ENCODE results near the gene PROX1.
"Not testable (repeated sequence)": the region's sequence is repeated elsewhere in the genome, so short reads cannot be mapped to it uniquely, and the experiment has no call there.

PROX1 gene

DNA sequence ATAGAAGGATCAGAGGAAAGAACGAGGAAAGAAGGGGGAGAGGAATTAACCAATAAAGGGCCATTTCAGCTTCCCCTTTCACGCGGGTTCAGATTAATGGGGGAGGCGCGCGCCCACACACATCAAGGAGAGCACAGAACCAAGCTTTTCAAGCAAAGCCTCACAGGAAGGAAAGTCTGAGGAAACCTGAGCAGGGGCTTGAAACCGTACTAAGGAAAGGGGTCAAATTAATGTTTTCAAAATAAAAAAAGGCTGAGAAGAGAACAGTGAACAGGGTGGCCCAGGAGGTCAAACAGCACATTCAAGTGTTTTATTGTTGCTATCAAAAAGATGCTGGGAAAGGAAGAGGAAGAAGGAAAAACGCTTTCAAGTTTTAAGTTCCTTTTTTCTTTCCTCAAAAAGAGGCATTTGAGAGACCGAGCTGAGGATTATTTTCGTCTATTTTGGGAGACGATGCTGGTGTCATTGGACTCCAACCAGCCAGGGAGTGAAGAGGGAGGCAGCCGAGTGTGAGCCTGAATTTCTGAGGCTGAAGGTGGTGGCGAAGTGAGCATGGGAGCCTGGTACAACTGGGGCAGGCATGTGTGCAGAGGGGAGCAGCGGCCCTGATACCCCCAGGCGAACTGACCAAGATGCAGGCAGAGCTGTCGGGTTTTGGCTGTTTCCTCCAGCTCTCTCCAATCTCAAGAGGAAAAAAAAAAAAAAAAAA, 88.4 kb downstream of the PROX1 start:
- no peak for DNase-seq

DNA sequence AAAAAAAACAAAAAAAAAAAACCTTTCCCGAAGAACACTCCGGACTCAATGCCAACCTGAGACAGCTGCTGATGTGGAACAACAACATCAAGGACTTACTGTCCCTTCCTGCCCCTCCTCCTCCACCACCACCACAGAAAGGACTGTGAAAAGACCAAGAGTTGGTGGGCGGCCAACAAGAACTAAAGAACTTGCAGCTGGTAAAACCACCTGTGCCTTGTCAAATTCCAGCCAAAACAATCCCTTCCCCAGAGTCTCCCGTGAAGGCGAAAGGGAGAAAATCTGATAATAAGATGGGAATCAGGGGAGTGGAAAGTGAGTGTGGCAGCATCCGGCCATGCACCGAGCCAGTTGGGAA, 88.9 kb downstream of the PROX1 start:
- no peak for DNase-seq

DNA sequence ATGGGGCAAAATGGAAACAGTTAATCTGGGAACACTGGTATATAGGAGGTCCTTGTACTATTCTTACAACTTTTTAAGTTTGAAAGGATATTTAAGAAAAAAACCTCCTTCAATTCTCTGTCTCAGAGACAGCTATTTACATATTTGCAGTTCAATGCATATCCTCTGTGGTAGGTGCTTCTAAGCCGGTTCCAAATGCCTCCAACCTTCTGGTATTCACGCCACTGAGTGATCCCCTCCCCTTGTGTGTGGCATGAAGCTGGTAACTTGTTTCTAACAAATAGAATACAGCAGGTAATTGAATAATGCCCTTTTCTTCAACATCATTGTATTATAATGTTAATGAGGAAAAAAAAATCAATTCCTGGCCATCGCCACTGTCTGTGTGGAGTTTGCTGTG, 91.2 kb downstream of the PROX1 start:
- no peak for DNase-seq

DNA sequence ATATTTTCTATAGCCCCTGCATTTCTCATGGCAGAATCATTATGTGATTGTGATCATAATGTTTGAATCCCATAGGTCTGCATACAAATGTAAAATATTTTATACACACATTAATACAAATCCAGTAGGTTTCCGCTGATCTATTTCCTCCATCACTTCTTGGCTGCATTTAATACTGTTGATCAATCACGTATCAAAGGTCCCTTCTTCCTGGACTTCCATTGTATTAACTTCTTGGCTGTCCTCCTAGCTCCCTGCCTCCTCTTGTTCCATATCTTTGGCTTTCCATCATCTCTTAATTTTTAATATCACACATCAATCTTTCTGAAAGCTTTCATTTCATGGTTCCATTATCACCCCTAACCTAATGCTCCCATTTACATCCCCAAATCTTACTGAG, 97.6 kb downstream of the PROX1 start:
- DNase-seq: no peak

DNA sequence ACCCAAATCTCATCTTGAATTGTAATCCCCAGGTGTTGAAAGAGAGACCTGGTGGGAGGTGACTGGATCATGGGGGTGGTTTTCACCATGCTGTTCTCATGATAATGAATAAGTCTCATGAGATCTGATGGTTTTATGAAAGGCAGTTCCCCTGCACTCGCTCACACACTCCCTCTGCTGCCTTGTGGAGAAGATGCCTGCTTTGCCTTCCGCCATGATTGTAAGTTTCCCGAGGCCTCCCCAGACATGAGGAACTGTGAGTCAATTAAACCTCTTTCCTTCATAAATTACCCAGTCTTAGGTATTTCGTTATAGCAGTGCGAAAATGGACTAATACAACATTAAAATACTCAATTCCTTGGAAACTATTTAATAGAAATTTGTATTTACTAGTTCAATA, 99.2 kb downstream of the PROX1 start:
- no peak for DNase-seq

DNA sequence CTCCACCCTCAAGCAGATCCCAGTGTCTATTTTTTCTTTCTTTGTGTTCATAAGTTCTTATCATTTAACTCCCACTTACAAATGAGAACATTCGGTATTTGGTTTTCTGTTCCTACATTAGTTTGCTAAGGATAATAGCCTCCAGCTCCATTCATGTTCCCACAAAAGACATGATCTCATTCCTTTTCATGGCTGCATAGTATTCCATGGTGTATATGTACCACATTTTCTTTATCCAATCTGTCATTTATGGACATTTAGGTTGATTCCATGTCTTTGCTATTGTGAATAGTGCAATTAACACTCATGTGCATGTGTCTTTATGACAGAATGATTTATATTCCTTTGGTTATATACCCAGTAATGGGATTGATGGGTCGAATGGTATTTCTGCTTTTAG, 101.2 kb downstream of the PROX1 start:
- not testable (repeated sequence) for DNase-seq
